ENCODE measurements around the gene LRRC75A.

DNA sequence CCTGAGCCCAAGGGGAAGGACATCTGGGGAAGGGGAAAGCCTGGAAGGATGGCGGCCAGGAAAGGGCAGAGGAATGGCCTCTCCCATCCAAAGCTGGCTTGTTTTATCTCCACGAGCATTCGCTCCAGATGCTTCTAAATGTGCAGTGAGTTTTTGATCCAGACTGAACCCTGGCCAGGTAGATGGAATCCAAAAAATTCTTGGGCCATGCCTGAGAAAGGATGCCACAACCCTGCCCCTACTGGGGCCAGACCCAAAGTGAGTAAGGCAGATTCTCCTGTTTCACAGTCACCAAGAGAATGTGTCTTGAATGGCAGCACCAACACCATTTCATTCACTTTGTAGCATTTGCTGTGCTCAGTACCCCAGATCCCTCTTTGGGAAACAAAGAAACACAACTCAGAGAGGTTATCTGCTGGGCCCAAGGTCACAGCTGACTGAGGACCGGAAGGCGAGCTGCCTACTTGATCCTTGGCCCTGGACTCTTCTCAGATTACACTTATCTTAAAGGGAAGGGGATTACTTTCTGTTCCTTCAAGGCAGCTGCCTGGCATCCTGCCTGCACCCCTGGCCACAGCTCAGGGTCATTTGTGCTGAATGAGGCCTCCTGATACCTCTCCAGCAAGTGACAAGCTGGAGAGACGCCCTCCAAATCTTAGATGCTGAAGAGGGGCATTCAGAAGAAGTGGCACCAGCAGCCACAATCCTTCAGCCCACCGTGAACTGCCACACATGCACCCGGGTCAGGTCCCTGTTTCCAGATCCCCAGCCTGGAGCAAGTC, 3.6 kb downstream of the LRRC75A start:
- TF ChIP-seq, protein P1, sequence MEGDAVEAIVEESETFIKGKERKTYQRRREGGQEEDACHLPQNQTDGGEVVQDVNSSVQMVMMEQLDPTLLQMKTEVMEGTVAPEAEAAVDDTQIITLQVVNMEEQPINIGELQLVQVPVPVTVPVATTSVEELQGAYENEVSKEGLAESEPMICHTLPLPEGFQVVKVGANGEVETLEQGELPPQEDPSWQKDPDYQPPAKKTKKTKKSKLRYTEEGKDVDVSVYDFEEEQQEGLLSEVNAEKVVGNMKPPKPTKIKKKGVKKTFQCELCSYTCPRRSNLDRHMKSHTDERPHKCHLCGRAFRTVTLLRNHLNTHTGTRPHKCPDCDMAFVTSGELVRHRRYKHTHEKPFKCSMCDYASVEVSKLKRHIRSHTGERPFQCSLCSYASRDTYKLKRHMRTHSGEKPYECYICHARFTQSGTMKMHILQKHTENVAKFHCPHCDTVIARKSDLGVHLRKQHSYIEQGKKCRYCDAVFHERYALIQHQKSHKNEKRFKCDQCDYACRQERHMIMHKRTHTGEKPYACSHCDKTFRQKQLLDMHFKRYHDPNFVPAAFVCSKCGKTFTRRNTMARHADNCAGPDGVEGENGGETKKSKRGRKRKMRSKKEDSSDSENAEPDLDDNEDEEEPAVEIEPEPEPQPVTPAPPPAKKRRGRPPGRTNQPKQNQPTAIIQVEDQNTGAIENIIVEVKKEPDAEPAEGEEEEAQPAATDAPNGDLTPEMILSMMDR (optimal IDR thresholded peaks at IDR 0.05 in 1 of 3, IDR thresholded peaks at IDR 0.05 in 1 of 3, conservative IDR thresholded peaks at IDR 0.05 in 1 of 3; ENCODE audit: extremely low read depth in 1 of 3, insufficient read depth in 2 of 3, low read length in 3 of 3), result no peak
- TF ChIP-seq EZH2 (IDR thresholded peaks at IDR 0.05; ENCODE audit: low read length), result no peak

Data from keratinocyte (primary cell).